Measurements from ENCODE around the gene SPECC1L. TPM values are rescaled to one million over a fixed set of nuclear protein-coding genes. Genes with fewer than 3 reads are reported as not detected.

The SPECC1L gene
- total RNA-seq, 1 experiment from 2014 or later: 40.8 TPM

GRCh38 chr22:24413271-24413670 lies 142.6 kb downstream of the SPECC1L start:
- no peaks in the 10 kb centered on the region for H4K20me1 ChIP-seq (ENCODE audit: insufficient read depth)
- no peak overlapping the region for H3K4me2 ChIP-seq (ENCODE audit: low read length)
- CTCF ChIA-PET: no interaction called here
- RAD21 ChIA-PET (ENCODE audit: low non-redundant PET in 1 of 2, low total read pairs in 2 of 2, uncharacterized antibody in 2 of 2, unreplicated experiment in 2 of 2): no interaction called here
- H3K9me3 ChIP-seq (ENCODE audit: control insufficient read depth in 1 of 2, insufficient read depth in 1 of 2, low read depth in 1 of 2, low read length in 2 of 2): no peaks in the 10 kb centered on the region
- ATAC-seq: no peak
- peaks cover 5 to 12% of the 10 kb centered on the region in 2 experiments; a peak in 3 of 4 replicates for H3K36me3 ChIP-seq (ENCODE audit: control insufficient read depth in 1 of 2, insufficient read depth in 2 of 2, low read length in 2 of 2)
- H3K4me1 ChIP-seq (ENCODE audit: control insufficient read depth in 1 of 2, insufficient read depth in 2 of 2, low read length in 2 of 2): peaks cover 0 to 8% of the 10 kb centered on the region in 2 experiments; a peak in 1 of 4 replicates
- no peak overlapping the region for H3K27ac ChIP-seq (ENCODE audit: low read depth, low read length)
- no peaks in the 10 kb centered on the region; the same call in 1 of the 2 replicates for H3K79me2 ChIP-seq (ENCODE audit: insufficient read depth, low read length)
- no peak overlapping the region for H3K9ac ChIP-seq (ENCODE audit: low read length)
- BruUV-seq (replicated peaks): no TSS peak
- H3K4me3 ChIP-seq (replicated peaks in 1 of 2; ENCODE audit: low read depth in 1 of 2, low read length in 2 of 2): no peak overlapping the region
- H3K27me3 ChIP-seq (ENCODE audit: insufficient read depth, low read length): no peaks in the 10 kb centered on the region
- POLR2A ChIA-PET: no interaction called here
- no peak for DNase-seq (ENCODE audit: low read depth, low spot score)
- no peak overlapping the region for H2AFZ ChIP-seq (ENCODE audit: low read depth, low read length, poor library complexity, severe bottlenecking)
- TF ChIP-seq CTCF (IDR thresholded peaks at IDR 0.05 in 2 of 3, conservative IDR thresholded peaks at IDR 0.05 in 1 of 3; ENCODE audit: borderline replicate concordance in 1 of 3, insufficient read depth in 1 of 3, low read depth in 2 of 3, low read length in 2 of 3) (no peak), TCF7L2 (IDR thresholded peaks at IDR 0.05; ENCODE audit: borderline replicate concordance, extremely low read depth, insufficient read depth, insufficient read length) (no peak), POLR2AphosphoS5 (IDR thresholded peaks at IDR 0.05; ENCODE audit: low read depth, low read length) (no peak), EZH2phosphoT487 (IDR thresholded peaks at IDR 0.05; ENCODE audit: borderline replicate concordance) (no peak), SRF (IDR thresholded peaks at IDR 0.05; ENCODE audit: low read depth) (no peak), EZH2 (IDR thresholded peaks at IDR 0.05) (no peak), ZFX (IDR thresholded peaks at IDR 0.05) (no peak), SIN3A (IDR thresholded peaks at IDR 0.05; ENCODE audit: low read depth) (no peak), ZNF274 (IDR thresholded peaks at IDR 0.05; ENCODE audit: low read depth, low read length) (no peak), MAX (IDR thresholded peaks at IDR 0.05) (no peak), JUND (IDR thresholded peaks at IDR 0.05) (no peak), SP1 (IDR thresholded peaks at IDR 0.05; ENCODE audit: low read depth) (no peak), ELF1 (IDR thresholded peaks at IDR 0.05; ENCODE audit: borderline replicate concordance, low read depth) (no peak), CBX3 (IDR thresholded peaks at IDR 0.05; ENCODE audit: low read depth) (no peak)
- H3K9me2 ChIP-seq (ENCODE audit: insufficient read depth): no peaks in the 10 kb centered on the region
- intact Hi-C loops (cut with micrococcal nuclease): no loop called here
